M059J (cell line): ENCODE data around the gene COMP. TPM values are rescaled to one million over a fixed set of nuclear protein-coding genes. Genes with fewer than 3 reads are reported as not detected.

Experiments used
- DNase-seq: peaks from one replicate; pipeline ENCODE4 v3.0.0-alpha.2; 2012; ENCODE audit warnings: low read depth
- total RNA-seq: library from RNA; depleted of rRNA; stranded (reverse); fragments of >200 nt; shearing (Covaris generic); gene quantifications from 2 replicates; pipeline ENCODE4 v1.2.3, GENCODE V29; 2014

The COMP gene
- total RNA-seq, 1 experiment from 2014 or later, result not detected

DNA sequence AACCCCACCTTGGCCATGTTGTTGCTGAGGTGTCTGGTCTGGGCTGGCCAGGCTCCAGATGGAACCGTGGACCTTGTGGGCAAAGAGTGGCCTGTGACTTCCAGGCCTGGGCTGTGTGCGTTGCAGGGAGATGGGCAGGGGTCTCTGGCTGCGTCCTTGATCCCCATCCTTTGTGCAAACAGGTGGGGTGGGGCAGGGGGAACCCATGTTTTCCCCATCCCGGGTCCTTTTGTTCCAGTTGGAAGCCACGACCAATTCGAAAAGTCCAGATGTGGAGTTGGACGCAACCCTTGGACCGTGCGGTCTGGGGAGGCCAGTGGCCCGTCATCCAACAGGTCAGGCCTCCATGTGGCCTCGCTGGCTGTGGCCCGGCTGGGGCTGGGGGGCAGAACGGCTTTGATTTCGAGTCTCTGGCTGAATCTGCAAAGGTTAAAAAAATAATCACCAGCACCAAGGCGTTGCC, 13.1 kb upstream of the COMP start:
- DNase-seq, result no peak

DNA sequence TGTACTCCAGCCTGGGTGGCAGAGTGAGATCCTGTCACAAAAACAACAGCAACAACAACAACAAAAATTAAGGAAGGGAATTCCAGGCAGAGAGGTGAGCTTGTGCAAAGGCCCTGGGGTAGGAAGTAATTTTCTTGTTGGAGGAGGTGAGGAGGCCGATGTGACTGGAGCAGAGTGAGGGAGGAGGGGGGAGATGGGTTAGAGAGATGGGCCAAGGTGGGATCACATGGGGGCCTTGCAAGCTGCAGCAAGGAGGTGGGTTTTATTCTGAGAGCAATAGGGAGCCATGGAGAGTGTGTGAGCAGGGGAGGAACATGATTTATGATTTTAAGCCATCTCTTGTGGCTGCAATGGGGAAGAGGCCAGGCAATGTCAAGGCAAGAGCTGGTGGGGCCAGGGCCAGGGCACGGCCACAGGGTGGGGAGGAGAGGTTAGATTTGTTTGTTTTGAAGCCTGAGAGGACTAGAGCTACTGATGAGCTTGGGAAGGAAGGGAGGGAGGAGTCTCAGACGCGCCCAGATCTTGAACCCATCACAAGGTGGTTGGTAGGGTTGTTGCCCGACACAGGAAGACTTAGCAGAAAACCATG, 12.5 kb upstream of the COMP start:
- DNase-seq, result no peak

DNA sequence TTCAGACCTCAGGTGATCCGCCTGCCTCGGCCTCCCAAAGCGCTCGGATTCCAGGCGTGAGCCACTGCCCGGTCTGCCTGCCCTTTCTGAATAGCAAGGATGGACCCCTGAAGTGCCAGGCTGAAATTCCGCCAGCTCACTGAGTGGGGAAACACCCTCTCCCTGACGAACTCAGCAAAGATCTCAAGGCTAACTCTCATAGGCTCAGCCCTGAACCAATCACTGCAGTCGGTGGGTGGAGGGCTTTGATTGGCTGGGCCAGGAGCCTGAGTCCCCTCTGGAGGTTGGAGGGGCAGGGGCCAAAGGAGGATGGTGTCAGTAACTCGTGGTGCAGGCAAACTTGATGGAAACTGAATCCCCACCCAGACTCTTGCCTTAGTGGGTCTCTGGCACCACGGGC, 11.2 kb upstream of the COMP start:
- no peak for DNase-seq

GRCh38 chr19:18800636-18801035, 9.5 kb upstream of the COMP start:
- no peak for DNase-seq

DNA sequence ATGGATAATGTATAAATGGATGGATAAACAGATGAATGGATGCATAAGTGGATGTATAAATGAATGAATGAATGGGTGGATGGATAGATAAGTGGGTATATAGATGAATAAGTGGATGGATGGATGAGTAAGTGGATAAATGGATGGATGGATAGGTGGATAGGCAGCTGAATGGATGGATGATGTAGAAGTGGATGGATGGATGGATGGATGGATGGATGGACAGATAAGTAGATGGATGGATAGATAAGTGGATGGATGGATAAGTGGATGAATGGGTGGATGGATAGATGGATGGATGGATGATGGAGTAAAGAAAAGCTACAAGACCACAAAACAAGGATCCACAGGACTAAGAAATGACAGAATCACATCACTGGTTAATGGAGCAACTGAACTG, 9.0 kb upstream of the COMP start:
- DNase-seq, result no peak

GRCh38 chr19:18799389-18799970, 8.4 kb upstream of the COMP start:
- DNase-seq, result no peak

DNA sequence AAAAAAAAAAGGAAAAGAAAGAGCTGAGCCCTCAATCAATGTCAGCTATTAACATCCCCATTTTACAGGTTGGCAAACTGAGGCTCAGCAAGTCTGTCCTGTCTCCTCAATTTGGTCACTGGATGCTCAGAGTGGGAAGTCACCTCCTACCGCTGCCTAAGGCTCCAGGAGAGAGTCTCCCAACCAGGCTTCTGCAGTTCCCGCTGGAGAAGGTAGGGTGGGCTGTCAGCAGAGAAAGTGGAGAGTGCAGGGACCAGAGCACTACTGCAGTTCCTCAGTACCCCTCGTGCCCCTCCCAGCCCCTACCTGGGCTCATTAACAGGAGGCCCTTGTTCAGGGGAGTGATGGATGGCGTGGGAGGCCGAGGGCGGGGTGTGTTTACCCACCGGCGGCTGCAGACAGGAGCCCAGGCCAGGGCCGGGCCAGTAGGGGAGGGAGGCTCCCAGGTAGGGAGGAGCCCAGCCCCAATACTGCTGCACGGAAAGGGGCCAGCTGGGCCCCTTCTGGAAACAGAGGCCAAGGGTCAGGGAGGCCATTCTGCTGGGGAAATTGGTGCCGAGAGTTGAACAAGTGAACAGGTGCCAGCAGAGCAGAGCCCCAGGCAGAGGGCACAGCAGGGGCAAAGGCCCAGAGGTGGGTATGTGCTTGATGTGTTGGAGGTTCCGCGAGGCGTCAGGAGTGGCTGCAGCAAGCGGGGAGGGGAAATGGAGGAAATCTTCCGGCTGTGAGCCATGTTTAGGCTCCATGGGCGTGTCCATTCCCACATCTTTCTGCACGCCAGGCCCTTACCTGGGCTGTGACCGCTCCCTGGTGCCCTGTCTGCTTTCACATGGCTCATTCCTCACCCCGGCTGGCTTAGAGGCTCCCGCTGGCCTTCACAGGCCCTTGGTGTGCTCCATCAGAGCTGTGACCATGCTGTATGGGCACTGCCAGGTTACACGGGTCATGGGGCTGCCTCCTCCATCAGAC, 7.6 kb upstream of the COMP start:
- no peak for DNase-seq

- peak; percentile 66 for DNase-seq
Observed at GRCh38 chr19:18796239-18796638, 5.1 kb upstream of the COMP start.

DNA sequence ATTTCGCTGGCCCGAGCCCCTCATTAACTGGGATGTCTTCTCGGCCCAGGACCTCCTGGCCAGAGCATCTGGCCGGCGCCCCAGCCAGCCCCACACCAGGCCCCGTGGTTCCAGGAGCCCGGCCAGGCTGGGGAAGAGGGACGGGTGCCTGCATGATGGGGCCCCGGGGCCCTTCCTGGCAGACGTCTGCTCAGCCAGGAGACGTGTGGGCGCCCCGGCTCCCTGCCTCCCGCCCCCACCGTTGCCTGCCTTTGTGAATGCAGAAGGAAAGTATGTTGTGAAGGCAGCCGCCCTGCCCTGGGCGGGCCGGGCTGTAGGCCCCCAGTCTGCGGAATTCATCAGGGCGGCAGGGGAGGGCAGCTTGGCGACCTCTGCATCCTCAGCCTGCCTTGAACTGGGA, 4.4 kb upstream of the COMP start:
- peak; percentile 41 for DNase-seq

DNA sequence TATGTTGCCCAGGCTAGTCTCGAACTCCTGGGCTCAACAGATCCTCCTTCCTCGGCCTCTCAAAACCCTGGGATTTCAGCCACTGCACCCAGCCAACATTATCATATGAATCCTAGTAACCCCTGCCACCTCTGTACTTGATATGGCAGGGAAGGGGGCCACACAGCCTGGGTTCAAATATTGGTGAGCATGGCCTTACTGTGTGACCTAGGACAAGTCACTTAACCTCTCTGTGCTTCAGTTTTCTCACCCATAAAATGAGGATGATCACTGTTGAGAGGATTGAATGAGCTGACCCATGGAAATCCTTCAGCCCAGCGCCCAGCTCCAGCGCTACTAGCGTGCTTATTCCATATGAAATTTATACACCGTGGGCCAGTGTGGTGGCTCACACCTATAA, 3.6 kb upstream of the COMP start:
- no peak for DNase-seq

GRCh38 chr19:18794029-18794313, 2.9 kb upstream of the COMP start:
- no peak for DNase-seq

DNA sequence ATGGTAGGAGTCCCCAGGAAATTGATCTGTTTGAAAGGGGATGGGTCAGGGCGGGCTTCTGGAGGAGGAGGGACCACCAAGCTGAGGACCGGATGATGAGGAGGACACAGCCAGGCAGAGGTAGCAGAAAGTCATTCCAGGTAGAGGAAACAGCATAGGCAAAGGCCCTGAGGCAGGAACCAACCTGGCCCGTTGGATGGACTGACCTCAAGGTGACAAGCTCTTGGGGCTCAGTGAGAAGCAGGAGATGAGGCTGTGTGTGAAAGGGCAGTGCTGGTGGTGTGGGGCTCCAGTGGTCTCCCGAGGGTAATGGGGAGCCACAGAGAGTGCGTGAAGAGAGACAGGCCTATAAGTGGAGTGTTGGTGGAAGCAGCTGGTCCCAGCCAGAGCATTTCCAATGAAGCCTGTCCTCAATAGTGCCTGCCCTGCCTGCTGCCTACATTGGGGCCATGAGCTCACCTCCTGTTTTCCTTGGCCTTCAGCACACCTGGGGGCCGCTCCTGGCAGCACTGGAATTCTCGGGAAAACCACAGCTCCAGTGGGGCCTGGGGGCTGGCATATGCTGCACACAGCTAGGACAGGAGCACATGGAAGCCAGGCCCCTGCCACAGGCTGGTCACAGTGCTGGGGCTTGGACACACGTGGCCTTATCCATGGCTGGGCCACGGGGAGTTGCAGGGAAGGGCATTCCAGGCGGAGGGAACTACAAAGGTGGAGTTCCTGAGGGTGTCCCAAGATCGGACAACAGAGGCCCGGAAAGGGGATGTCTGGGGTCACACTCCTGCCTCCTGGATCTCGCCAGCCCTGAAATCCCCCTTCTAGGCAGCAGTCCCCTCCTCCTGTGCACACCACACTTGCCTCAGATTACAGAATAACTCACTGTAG, 2.3 kb upstream of the COMP start:
- DNase-seq, result no peak

GRCh38 chr19:18792661-18793060, 1.6 kb upstream of the COMP start:
- no peak for DNase-seq

- DNase-seq, result no peak
Observed at GRCh38 chr19:18791315-18791678, 192 bp upstream of the COMP start.

- no peak for DNase-seq
Observed at GRCh38 chr19:18789883-18790565, 1.1 kb downstream of the COMP start.

DNA sequence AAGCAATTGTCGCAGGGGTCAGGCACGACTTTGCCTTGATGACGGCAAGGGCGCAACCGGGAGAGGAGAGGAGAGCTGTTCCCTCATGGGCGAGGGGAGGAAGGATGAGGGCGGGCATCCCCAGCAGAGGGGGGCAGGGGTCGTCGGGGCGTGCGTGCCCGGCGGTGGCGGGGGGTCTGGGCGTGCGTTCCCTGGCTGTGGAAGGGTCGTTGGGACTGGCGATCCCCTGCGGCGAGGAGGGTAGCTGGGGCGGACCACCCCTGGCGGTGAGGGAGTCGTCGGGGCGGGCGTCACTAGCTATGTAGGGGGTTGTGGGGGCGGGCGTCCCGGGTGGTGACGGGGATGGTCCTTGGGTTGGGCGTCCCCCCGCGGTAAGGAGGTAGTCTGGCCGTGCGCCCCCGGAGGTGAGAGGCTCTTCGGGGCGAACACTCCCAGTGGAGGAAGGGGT, 1.7 kb downstream of the COMP start:
- DNase-seq, result no peak

DNA sequence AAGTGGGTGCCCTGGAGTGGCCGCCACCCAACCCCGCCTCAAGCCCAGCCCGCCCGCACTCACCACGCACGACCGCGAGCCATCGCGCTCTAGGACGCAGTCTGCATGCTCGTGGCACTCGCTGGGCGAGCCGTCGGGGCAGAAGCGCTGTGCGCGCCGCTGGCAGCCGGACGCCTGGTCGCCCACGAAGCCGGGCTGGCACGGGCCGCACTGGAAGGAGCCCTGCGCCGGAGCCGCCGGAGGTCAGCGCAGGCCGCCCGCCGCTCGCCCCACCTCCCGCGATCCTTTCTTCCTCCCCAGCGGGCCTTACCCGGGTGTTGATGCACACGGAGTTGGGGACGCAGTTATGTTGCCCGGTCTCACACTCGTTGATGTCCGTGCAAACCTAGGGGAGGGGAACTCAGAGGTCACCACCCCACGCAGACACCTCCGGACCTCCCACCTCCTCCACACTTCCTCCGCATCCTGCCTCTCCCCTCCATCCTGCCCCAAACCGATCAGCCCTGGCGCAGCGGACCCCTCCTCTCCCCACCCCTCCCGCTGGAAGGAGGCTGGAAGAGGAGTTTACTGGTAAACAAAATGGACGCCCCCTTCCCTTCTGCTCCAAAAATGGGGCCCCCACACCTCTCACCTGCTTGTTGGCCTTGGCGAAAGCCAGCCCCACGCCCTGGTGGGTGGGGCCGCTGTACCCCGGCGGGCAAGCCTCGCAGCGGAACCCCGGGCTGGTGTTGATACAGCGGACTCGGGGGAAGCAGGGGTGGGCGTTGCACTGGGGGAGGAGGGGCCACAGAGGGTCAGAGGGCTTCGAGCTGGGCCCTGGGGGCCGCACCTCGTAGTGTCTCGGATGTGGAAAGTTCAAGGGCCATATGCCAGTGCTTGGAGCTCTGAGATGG, 2.3 kb downstream of the COMP start:
- DNase-seq, result no peak

- DNase-seq, result peak; percentile 33
Observed at GRCh38 chr19:18785179-18786124, 5.7 kb downstream of the COMP start.

DNA sequence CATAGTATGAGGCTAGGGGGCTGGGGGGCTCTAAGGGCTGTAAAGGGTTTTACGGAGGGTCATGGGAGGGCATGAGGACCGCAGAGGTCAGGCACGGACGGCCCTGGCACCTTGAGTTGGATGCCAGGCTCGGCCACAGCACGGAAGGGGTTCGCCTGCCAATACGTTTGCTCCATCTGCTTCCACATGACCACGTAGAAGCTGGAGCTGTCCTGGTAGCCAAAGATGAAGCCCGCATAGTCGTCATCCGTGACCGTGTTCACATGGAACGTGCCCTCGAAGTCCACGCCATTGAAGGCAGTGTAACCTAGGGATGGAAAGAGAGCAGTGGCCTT, 6.4 kb downstream of the COMP start:
- no peak for DNase-seq
